ENCODE measurements around the gene SYNDIG1.

SYNDIG1 gene

GRCh38 chr20:24438331-24438730 lies 31.1 kb upstream of the SYNDIG1 start:
- CTCF ChIA-PET: no interaction called here
- POLR2A ChIA-PET: no interaction called here
- TF ChIP-seq FOXK2 (IDR thresholded peaks at IDR 0.05) (no peak), L3MBTL2 (conservative IDR thresholded peaks at IDR 0.05) (no peak), SUZ12 (IDR thresholded peaks at IDR 0.05) (no peak), ZNF384 (IDR thresholded peaks at IDR 0.05) (no peak), HDGF (IDR thresholded peaks at IDR 0.05; ENCODE audit: borderline replicate concordance) (no peak), BHLHE40 (IDR thresholded peaks at IDR 0.05; ENCODE audit: borderline replicate concordance) (no peak)
- no peak for DNase-seq (ENCODE audit: extremely low spot score)

GRCh38 chr20:24439737-24440387 lies 29.6 kb upstream of the SYNDIG1 start:
- CTCF ChIA-PET: no interaction called here
- TF ChIP-seq ZNF384 (IDR thresholded peaks at IDR 0.05) (no peak), FOXA1 (IDR thresholded peaks at IDR 0.05) (no peak), SUZ12 (IDR thresholded peaks at IDR 0.05) (no peak), TARDBP (IDR thresholded peaks at IDR 0.05) (no peak), FOXM1 (IDR thresholded peaks at IDR 0.05; ENCODE audit: borderline replicate concordance) (no peak), SP1 (IDR thresholded peaks at IDR 0.05) (no peak), LEF1 (IDR thresholded peaks at IDR 0.05; ENCODE audit: borderline replicate concordance) (no peak), L3MBTL2 (conservative IDR thresholded peaks at IDR 0.05) (no peak), FOXK2 (IDR thresholded peaks at IDR 0.05) (no peak), ARNT (IDR thresholded peaks at IDR 0.05) (no peak), BHLHE40 (IDR thresholded peaks at IDR 0.05; ENCODE audit: borderline replicate concordance) (no peak), HDGF (IDR thresholded peaks at IDR 0.05; ENCODE audit: borderline replicate concordance) (no peak), ELF4 (IDR thresholded peaks at IDR 0.05) (no peak), NFRKB (IDR thresholded peaks at IDR 0.05) (no peak)
- TF ChIP-seq, protein P1, sequence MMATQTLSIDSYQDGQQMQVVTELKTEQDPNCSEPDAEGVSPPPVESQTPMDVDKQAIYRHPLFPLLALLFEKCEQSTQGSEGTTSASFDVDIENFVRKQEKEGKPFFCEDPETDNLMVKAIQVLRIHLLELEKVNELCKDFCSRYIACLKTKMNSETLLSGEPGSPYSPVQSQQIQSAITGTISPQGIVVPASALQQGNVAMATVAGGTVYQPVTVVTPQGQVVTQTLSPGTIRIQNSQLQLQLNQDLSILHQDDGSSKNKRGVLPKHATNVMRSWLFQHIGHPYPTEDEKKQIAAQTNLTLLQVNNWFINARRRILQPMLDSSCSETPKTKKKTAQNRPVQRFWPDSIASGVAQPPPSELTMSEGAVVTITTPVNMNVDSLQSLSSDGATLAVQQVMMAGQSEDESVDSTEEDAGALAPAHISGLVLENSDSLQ (IDR thresholded peaks at IDR 0.05): no peak
- DNase-seq (ENCODE audit: extremely low spot score): no peak
- POLR2A ChIA-PET: no interaction called here

- no peak for DNase-seq (ENCODE audit: extremely low spot score)
- CTCF ChIA-PET: no interaction called here
- no peak for TF ChIP-seq LEF1 (IDR thresholded peaks at IDR 0.05; ENCODE audit: borderline replicate concordance)
- TF ChIP-seq FOXK2 (IDR thresholded peaks at IDR 0.05): no peak
- no peak for TF ChIP-seq BHLHE40 (IDR thresholded peaks at IDR 0.05; ENCODE audit: borderline replicate concordance)
- TF ChIP-seq ZNF384 (IDR thresholded peaks at IDR 0.05): no peak
- TF ChIP-seq, protein P1 (IDR thresholded peaks at IDR 0.05): no peak
- TF ChIP-seq ARNT (IDR thresholded peaks at IDR 0.05): no peak
- TF ChIP-seq FOXA1 (IDR thresholded peaks at IDR 0.05): no peak
- POLR2A ChIA-PET: no interaction called here
These were observed 27.8 kb upstream of the SYNDIG1 start for GRCh38 chr20:24441661-24442060.

- DNase-seq (ENCODE audit: extremely low spot score): no peak
- CTCF ChIA-PET: interaction anchor here (0.7 kb wide), 1 partner anchor 16 kb away, joined by 3 read pairs; no protein-coding TSS in a partner anchor
- POLR2A ChIA-PET: no interaction called here
- TF ChIP-seq ZNF384 (IDR thresholded peaks at IDR 0.05): no peak
- no peak for TF ChIP-seq NFRKB (IDR thresholded peaks at IDR 0.05)
- no peak for TF ChIP-seq FOXM1 (IDR thresholded peaks at IDR 0.05; ENCODE audit: borderline replicate concordance)
- no peak for TF ChIP-seq CTBP1 (IDR thresholded peaks at IDR 0.05; ENCODE audit: borderline replicate concordance)
- no peak for TF ChIP-seq FOXK2 (IDR thresholded peaks at IDR 0.05)
- TF ChIP-seq TARDBP (IDR thresholded peaks at IDR 0.05): no peak
- TF ChIP-seq L3MBTL2 (conservative IDR thresholded peaks at IDR 0.05): no peak
- no peak for TF ChIP-seq ARNT (IDR thresholded peaks at IDR 0.05)
- TF ChIP-seq SP1 (IDR thresholded peaks at IDR 0.05): no peak
- TF ChIP-seq SUZ12 (IDR thresholded peaks at IDR 0.05): no peak
- TF ChIP-seq HDGF (IDR thresholded peaks at IDR 0.05; ENCODE audit: borderline replicate concordance): no peak
- no peak for TF ChIP-seq ELF4 (IDR thresholded peaks at IDR 0.05)
- TF ChIP-seq, protein P1 (IDR thresholded peaks at IDR 0.05): no peak
- TF ChIP-seq LEF1 (IDR thresholded peaks at IDR 0.05; ENCODE audit: borderline replicate concordance): no peak
- TF ChIP-seq FOXA1 (IDR thresholded peaks at IDR 0.05): no peak
- TF ChIP-seq BHLHE40 (IDR thresholded peaks at IDR 0.05; ENCODE audit: borderline replicate concordance): no peak
These were observed 26.5 kb upstream of the SYNDIG1 start for GRCh38 chr20:24442909-24443308.

DNA sequence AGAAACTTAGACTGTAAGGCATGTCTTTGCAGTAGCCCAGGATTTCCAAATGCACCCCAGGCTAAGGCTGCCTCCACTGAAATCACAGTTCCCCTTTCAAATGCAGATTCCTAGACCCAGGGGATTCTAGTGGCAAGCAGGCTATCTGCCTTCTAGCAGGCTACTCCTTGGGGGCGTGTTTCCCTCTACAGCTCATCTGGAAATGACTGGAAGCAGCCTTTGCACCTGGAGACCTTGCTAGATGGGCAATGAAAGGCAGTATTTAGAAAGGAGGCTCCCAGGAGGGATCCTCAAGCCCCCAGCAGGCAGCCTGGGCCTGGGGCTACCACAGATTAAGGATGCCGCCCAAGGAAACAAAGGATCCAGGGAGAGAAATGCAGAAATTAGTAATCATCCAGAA lies 26.0 kb upstream of the SYNDIG1 start:
- no peak for DNase-seq (ENCODE audit: extremely low spot score)
- TF ChIP-seq ZNF384 (IDR thresholded peaks at IDR 0.05): no peak
- no peak for TF ChIP-seq SP1 (IDR thresholded peaks at IDR 0.05)
- no peak for TF ChIP-seq BHLHE40 (IDR thresholded peaks at IDR 0.05; ENCODE audit: borderline replicate concordance)
- ChIA-PET POLR2A (no interaction called here), CTCF (no interaction called here)

GRCh38 chr20:24444526-24445190 lies 24.8 kb upstream of the SYNDIG1 start:
- no peak for TF ChIP-seq FOXK2 (IDR thresholded peaks at IDR 0.05)
- TF ChIP-seq CTBP1 (IDR thresholded peaks at IDR 0.05; ENCODE audit: borderline replicate concordance): no peak
- no peak for TF ChIP-seq SP1 (IDR thresholded peaks at IDR 0.05)
- TF ChIP-seq, protein P1 (IDR thresholded peaks at IDR 0.05): no peak
- TF ChIP-seq ELF4 (IDR thresholded peaks at IDR 0.05): no peak
- no peak for TF ChIP-seq ARNT (IDR thresholded peaks at IDR 0.05)
- TF ChIP-seq FOXM1 (IDR thresholded peaks at IDR 0.05; ENCODE audit: borderline replicate concordance): no peak
- no peak for TF ChIP-seq HDGF (IDR thresholded peaks at IDR 0.05; ENCODE audit: borderline replicate concordance)
- no peak for TF ChIP-seq LEF1 (IDR thresholded peaks at IDR 0.05; ENCODE audit: borderline replicate concordance)
- TF ChIP-seq NFRKB (IDR thresholded peaks at IDR 0.05): no peak
- no peak for TF ChIP-seq ZNF384 (IDR thresholded peaks at IDR 0.05)
- TF ChIP-seq L3MBTL2 (conservative IDR thresholded peaks at IDR 0.05): no peak
- no peak for TF ChIP-seq FOXA1 (IDR thresholded peaks at IDR 0.05)
- no peak for TF ChIP-seq SUZ12 (IDR thresholded peaks at IDR 0.05)
- no peak for TF ChIP-seq TARDBP (IDR thresholded peaks at IDR 0.05)
- no peak for TF ChIP-seq BHLHE40 (IDR thresholded peaks at IDR 0.05; ENCODE audit: borderline replicate concordance)

More at GRCh38 chr20:24444526-24445190, 24.8 kb upstream of the SYNDIG1 start:
- CTCF ChIA-PET: no interaction called here
- DNase-seq (ENCODE audit: extremely low spot score): no peak
- POLR2A ChIA-PET: no interaction called here
